ENCODE measurements around the gene SHISA6.

Gene SHISA6

GRCh38 chr17:11326492-11326891 lies 85.5 kb downstream of the SHISA6 start:
- TF ChIP-seq FOXP2 (optimal IDR thresholded peaks at IDR 0.05; ENCODE audit: borderline replicate concordance, extremely low read depth, extremely low read length, insufficient read depth) (no peak), TAF1 (IDR thresholded peaks at IDR 0.05; ENCODE audit: borderline replicate concordance, insufficient read depth, low read length) (no peak), SIN3A (IDR thresholded peaks at IDR 0.05; ENCODE audit: borderline replicate concordance, insufficient read depth, low read length) (no peak), POLR2AphosphoS5 (IDR thresholded peaks at IDR 0.05; ENCODE audit: low read depth, low read length) (no peak), REST (IDR thresholded peaks at IDR 0.05; ENCODE audit: insufficient read depth in 1 of 2, low read depth in 2 of 2, low read length in 2 of 2) (no peak)

GRCh38 chr17:11328770-11329169 lies 87.8 kb downstream of the SHISA6 start:
- TF ChIP-seq TAF1 (IDR thresholded peaks at IDR 0.05; ENCODE audit: borderline replicate concordance, insufficient read depth, low read length) (no peak), SIN3A (IDR thresholded peaks at IDR 0.05; ENCODE audit: borderline replicate concordance, insufficient read depth, low read length) (no peak)

GRCh38 chr17:11330006-11330405 lies 89.0 kb downstream of the SHISA6 start:
- TF ChIP-seq SIN3A (IDR thresholded peaks at IDR 0.05; ENCODE audit: borderline replicate concordance, insufficient read depth, low read length) (no peak), TAF1 (IDR thresholded peaks at IDR 0.05; ENCODE audit: borderline replicate concordance, insufficient read depth, low read length) (no peak), POLR2AphosphoS5 (IDR thresholded peaks at IDR 0.05; ENCODE audit: low read depth, low read length) (no peak), REST (IDR thresholded peaks at IDR 0.05; ENCODE audit: insufficient read depth in 1 of 2, low read depth in 2 of 2, low read length in 2 of 2) (no peak), FOXP2 (optimal IDR thresholded peaks at IDR 0.05; ENCODE audit: borderline replicate concordance, extremely low read depth, extremely low read length, insufficient read depth) (no peak)

- TF ChIP-seq SIN3A (IDR thresholded peaks at IDR 0.05; ENCODE audit: borderline replicate concordance, insufficient read depth, low read length): no peak
- TF ChIP-seq REST (IDR thresholded peaks at IDR 0.05; ENCODE audit: insufficient read depth in 1 of 2, low read depth in 2 of 2, low read length in 2 of 2): no peak
- TF ChIP-seq TAF1 (IDR thresholded peaks at IDR 0.05; ENCODE audit: borderline replicate concordance, insufficient read depth, low read length): no peak
- TF ChIP-seq FOXP2 (optimal IDR thresholded peaks at IDR 0.05; ENCODE audit: borderline replicate concordance, extremely low read depth, extremely low read length, insufficient read depth): no peak
- TF ChIP-seq POLR2AphosphoS5 (IDR thresholded peaks at IDR 0.05; ENCODE audit: low read depth, low read length): no peak
Observed at GRCh38 chr17:11330826-11331225, 89.8 kb downstream of the SHISA6 start.

- no peak for TF ChIP-seq REST (IDR thresholded peaks at IDR 0.05; ENCODE audit: insufficient read depth in 1 of 2, low read depth in 2 of 2, low read length in 2 of 2)
- TF ChIP-seq SIN3A (IDR thresholded peaks at IDR 0.05; ENCODE audit: borderline replicate concordance, insufficient read depth, low read length): no peak
Observed at GRCh38 chr17:11331547-11332513, 90.8 kb downstream of the SHISA6 start.

All from PFSK-1 (cell line).